ENCODE data around the gene AJAP1.

The AJAP1 gene

GRCh38 chr1:4655674-4656532, 1.5 kb downstream of the AJAP1 start:
- peak; percentile 71 for DNase-seq (ENCODE audit: low read depth)
- H3K4me3 ChIP-seq (ENCODE audit: low read depth, low read length): no peak overlapping the region
- TF ChIP-seq CTCF (IDR thresholded peaks at IDR 0.05; ENCODE audit: low read depth, low read length): peak; percentile 47
- TF ChIP-seq MYC (IDR thresholded peaks at IDR 0.05; ENCODE audit: low read depth, low read length): no peak

GRCh38 chr1:4656533-4657140, 2.2 kb downstream of the AJAP1 start:
- DNase-seq (ENCODE audit: low read depth): no peak
- H3K4me3 ChIP-seq (ENCODE audit: low read depth, low read length): no peak overlapping the region
- TF ChIP-seq MAX (IDR thresholded peaks at IDR 0.05; ENCODE audit: low read depth, low read length): no peak
- TF ChIP-seq CTCF (IDR thresholded peaks at IDR 0.05; ENCODE audit: low read depth, low read length): no peak
- TF ChIP-seq MYC (IDR thresholded peaks at IDR 0.05; ENCODE audit: low read depth, low read length): no peak
- no peak for TF ChIP-seq POLR2A (IDR thresholded peaks at IDR 0.05; ENCODE audit: extremely low read depth, insufficient read length)

DNA sequence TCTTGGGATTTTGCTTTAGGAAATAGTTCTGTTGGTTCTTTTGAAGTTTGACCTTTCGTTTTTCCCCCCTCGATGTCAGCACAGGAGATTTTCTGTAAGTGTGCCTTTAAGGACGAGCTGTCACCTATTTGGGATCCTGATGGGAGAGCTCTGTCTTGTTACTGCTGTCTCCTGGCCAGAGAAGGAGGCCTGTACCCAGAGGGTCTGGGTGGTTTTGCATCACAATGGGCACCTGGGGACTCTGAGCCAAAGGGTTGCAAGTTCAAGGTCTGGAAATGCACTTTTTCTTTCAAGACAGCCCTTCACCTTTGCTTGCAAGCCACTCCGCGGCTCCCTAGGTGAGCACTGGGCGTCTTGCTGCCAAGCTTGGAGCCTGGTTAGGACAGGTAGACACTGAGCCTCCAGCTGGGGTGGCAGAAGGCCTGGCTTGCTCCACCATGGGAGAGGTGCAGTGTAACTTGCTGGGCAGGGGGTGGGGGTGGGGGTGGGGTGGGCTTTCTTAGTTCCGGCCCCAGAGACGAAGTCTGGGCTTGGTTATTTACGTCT, 2.9 kb downstream of the AJAP1 start:
- DNase-seq (ENCODE audit: low read depth): no peak
- no peak overlapping the region for H3K4me3 ChIP-seq (ENCODE audit: low read depth, low read length)
- TF ChIP-seq CTCF (IDR thresholded peaks at IDR 0.05; ENCODE audit: low read depth, low read length): no peak

DNA sequence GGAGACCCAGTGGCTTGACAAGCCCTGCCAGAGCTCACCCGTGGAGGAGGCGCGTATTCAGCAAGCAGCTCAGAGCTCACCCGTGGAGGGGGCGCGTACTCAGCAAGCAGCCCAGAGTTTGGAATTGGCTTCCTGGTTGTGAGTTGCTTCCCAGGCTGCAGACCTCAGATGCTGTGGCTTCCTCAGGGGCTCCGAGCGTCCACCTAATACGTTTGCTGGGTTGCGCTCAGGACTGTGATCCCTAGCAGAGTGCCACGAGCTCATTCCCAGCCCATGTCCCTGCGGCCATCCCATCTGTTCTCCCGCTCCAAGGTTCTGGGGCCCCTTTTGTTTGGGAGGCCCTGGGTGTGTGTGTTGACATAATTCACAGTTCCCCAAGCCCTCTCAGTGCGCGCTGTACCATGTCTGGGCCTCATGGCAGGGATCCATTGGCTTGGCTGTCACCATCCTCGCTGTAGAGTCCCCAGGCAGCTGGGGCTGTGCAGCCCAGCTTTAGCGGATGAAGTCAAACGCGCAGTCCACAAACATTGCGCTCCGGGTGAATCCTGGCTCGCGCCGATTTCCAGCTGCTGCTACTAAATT, 3.6 kb downstream of the AJAP1 start:
- TF ChIP-seq MAX (IDR thresholded peaks at IDR 0.05; ENCODE audit: low read depth, low read length): no peak
- TF ChIP-seq POLR2A (IDR thresholded peaks at IDR 0.05; ENCODE audit: extremely low read depth, insufficient read length): no peak
- no peak for TF ChIP-seq MYC (IDR thresholded peaks at IDR 0.05; ENCODE audit: low read depth, low read length)
- no peak for TF ChIP-seq CTCF (IDR thresholded peaks at IDR 0.05; ENCODE audit: low read depth, low read length)
- no peak for DNase-seq (ENCODE audit: low read depth)
- H3K4me3 ChIP-seq (ENCODE audit: low read depth, low read length): no peak overlapping the region

DNA sequence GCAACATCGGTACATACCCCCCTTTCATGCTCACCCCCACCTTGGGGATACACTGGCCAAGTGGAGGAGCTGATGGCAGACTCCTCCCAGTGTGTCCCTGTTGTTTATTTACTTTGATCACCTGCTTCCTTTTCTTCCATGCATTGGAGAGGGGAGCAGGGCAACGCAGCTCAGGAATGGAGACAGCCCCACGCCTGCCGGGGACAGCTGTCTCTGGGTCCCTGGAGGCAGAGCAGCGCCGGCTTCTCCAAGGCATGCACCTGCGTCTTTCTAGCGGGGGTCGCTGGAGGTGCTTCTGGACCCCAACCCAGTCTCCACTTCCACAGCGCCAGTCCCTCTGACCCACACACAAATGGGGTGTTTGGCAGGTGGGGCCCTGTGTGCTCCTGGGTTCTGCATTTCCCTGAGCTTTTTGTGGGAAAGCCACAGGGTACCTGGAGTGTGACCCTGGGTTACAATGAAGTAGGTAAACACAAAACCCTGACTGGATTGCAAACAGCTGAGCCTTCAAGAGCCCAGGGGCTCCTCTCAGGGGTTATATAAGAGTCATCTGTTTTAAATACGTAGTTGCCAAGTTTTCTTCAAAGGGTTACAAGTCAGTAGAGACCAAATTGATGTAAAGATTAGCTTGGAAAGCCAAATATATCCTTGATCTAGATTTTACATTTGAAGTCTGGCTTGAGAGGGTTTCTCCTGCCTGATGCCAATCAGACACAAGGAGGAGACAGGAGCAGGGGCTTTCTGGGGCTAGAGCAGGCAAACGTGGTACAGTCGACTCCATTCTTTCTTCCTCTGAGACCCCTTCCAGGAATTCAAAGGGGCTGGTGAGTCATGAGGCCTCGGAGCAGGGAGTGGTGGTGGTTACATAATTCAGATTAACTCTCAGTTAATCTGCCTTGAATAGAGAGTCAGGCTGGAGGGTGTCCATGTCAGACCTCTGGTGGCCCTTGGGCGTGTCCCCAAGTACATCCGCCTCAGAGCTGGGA, 4.5 kb downstream of the AJAP1 start:
- no peak overlapping the region for H3K4me3 ChIP-seq (ENCODE audit: low read depth, low read length)
- no peak for TF ChIP-seq MYC (IDR thresholded peaks at IDR 0.05; ENCODE audit: low read depth, low read length)
- no peak for TF ChIP-seq CTCF (IDR thresholded peaks at IDR 0.05; ENCODE audit: low read depth, low read length)
- TF ChIP-seq MAX (IDR thresholded peaks at IDR 0.05; ENCODE audit: low read depth, low read length): no peak
- TF ChIP-seq POLR2A (IDR thresholded peaks at IDR 0.05; ENCODE audit: extremely low read depth, insufficient read length): no peak
- no peak for DNase-seq (ENCODE audit: low read depth)
